ENCODE measurements around the gene NBDY. TPM values are rescaled to one million over a fixed set of nuclear protein-coding genes. Genes with fewer than 3 reads are reported as not detected.

The NBDY gene
- polyA plus RNA-seq, 2 of the 4 experiments (the other 2 are of a cell fraction): 48.0 to 64.8 TPM

DNA sequence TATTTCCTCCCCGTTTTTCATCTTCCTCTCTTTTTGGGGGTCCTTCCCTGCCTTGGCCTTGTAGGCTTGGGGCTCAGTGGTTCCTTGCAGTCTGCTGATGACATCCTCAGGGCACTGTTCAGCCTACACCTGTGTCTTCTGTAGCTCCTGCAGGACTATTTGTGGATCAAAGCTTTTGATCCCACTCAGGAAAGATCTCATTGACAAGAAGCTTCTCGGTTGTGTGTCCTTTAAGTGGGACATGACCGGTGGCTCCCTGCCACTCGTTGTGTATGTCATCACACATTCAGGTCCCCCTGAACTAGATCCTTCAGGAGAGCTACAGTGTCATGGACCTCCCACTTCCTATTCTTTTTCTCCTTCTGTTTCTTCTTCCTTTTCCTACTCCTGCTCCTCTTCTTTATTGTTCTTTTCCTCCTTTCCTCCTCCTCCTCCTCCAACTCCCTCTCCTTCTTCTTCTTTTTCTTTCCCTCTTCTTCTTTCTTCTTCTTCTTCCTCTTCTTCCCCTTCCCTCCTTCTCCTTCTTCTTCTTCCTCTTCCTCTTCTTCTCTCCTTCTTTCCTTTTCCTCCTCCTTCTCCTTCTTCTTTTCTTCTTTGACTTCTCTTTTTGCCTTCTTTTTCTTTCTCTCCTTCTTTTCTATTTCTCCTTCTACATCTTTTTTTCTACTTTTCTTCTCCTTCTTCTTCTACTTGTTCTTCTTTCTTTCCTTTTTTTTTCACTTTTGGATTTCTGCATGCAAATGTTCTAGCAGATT is 67.8 kb downstream of the NBDY start:
- DNase-seq (ENCODE audit: low read depth in 1 of 2, low spot score in 1 of 2): no peak
- FAIRE-seq: no peak
- Histone ChIP-seq H3K4me2 (no peak overlapping the region), H3K4me3 (no peak overlapping the region), H3K27ac (no peak overlapping the region), H3K9me3 (no peaks in the 10 kb centered on the region), H3K4me1 (no peaks in the 10 kb centered on the region)
- no peak for ATAC-seq
- ChIA-PET POLR2A (no interaction called here), CTCF (interaction anchor here (0.5 kb wide), 1 partner anchor 46 kb away, joined by 5 read pairs; no protein-coding TSS in a partner anchor)
- no peak for TF ChIP-seq FOSB (CRISPR knock-in tag; IDR thresholded peaks at IDR 0.05)
- no peak for TF ChIP-seq FOSL2 (IDR thresholded peaks at IDR 0.05)
- TF ChIP-seq FOSL2 (CRISPR knock-in tag; IDR thresholded peaks at IDR 0.05): no peak
- TF ChIP-seq, protein P1, sequence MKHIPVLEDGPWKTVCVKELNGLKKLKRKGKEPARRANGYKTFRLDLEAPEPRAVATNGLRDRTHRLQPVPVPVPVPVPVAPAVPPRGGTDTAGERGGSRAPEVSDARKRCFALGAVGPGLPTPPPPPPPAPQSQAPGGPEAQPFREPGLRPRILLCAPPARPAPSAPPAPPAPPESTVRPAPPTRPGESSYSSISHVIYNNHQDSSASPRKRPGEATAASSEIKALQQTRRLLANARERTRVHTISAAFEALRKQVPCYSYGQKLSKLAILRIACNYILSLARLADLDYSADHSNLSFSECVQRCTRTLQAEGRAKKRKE (CRISPR knock-in tag; IDR thresholded peaks at IDR 0.05; ENCODE audit: low read depth): no peak
- TF ChIP-seq POLR2A (IDR thresholded peaks at IDR 0.05; ENCODE audit: low read length): no peak
- TF ChIP-seq CBX8 (IDR thresholded peaks at IDR 0.05): no peak
- 91% methylated on average over 4 of the region's 4 CpGs for WGBS (ENCODE audit: missing lambda C conversion rate)

DNA sequence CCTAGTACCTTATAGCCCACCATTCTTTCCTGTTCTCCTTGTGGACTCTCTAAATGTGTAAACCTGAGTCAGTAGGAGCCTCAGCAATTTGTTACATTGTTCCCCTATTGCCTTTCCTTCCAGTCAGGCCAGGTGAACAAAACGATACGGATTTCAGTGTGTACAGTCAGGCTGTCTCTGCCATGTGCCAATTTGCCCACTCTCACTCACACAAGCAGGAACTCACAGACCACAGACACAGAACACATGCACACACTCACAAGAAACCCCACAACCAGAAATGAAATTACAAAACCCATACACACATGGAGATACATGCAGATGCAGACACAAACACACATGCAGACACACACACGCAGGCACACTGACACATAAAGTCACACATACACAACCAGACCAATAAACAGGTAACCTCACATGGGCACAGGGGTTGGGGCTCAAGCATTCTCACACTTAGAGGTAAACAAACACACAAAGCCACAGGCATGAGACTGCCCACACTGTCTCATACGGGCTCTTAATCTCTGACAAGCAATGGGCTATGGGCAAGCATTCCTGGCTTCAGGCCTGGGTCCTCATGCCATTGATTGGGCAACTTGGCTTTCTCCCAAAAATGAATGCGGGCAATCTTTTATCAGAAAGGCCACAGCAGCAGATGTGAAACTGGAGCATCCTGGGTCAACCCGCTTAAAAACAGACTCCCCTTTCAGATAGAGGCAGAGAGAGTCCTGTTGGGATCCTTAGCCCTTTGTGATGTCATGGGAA is 68.7 kb downstream of the NBDY start:
- no peaks in the 10 kb centered on the region for H3K9me3 ChIP-seq
- CTCF ChIA-PET: no interaction called here
- no peaks in the 10 kb centered on the region for H3K4me1 ChIP-seq
- ATAC-seq: no peak
- whole genome bisulfite sequencing (ENCODE audit: missing lambda C conversion rate): 77% methylated on average over 6 of the region's 6 CpGs
- FAIRE-seq: no peak
- POLR2A ChIA-PET: no interaction called here
- no peak overlapping the region for H3K27ac ChIP-seq
- no peak for DNase-seq (ENCODE audit: low read depth in 1 of 2, low spot score in 1 of 2)
- H3K4me3 ChIP-seq: no peak overlapping the region
- no peak overlapping the region for H3K4me2 ChIP-seq
- TF ChIP-seq RARB (CRISPR knock-in tag; IDR thresholded peaks at IDR 0.05): no peak
- TF ChIP-seq HOXA7 (CRISPR knock-in tag; IDR thresholded peaks at IDR 0.05): no peak
- TF ChIP-seq ZSCAN20 (CRISPR knock-in tag; IDR thresholded peaks at IDR 0.05): no peak
- TF ChIP-seq EHMT2 (IDR thresholded peaks at IDR 0.05; ENCODE audit: low read depth): no peak

DNA sequence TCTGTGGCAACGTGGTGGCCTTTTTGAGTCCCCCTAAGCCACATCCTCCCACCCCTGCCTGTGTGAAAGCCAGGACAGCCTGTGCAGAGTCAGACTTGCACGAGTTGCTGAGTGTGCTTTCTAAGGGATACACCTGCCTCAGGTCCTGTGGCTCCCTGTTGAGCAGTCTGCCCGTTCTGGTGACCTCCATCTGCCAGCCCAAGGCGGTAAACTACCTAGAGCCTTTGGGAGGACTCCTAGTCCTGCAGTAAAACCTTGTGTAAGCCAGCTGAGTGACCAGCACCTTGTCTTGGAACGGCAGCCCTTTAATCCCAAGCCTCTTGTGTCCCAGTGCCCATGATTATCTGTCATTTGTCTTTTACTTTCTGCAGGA is 69.3 kb downstream of the NBDY start:
- 93% methylated on average over 5 of the region's 5 CpGs for WGBS (ENCODE audit: missing lambda C conversion rate)
- CTCF ChIA-PET: no interaction called here
- H3K4me2 ChIP-seq: no peak overlapping the region
- no peak for TF ChIP-seq NPAS2 (CRISPR knock-in tag; IDR thresholded peaks at IDR 0.05; ENCODE audit: borderline replicate concordance)
- TF ChIP-seq RNF2 (IDR thresholded peaks at IDR 0.05; ENCODE audit: borderline replicate concordance, low read depth): no peak
- H3K27ac ChIP-seq: no peak overlapping the region
- FAIRE-seq (no peak), DNase-seq (ENCODE audit: low read depth in 1 of 2, low spot score in 1 of 2) (no peak), ATAC-seq (no peak)
- H3K9me3 ChIP-seq: no peaks in the 10 kb centered on the region
- POLR2A ChIA-PET: no interaction called here
- no peak overlapping the region for H3K4me3 ChIP-seq
- H3K4me1 ChIP-seq: no peaks in the 10 kb centered on the region

DNA sequence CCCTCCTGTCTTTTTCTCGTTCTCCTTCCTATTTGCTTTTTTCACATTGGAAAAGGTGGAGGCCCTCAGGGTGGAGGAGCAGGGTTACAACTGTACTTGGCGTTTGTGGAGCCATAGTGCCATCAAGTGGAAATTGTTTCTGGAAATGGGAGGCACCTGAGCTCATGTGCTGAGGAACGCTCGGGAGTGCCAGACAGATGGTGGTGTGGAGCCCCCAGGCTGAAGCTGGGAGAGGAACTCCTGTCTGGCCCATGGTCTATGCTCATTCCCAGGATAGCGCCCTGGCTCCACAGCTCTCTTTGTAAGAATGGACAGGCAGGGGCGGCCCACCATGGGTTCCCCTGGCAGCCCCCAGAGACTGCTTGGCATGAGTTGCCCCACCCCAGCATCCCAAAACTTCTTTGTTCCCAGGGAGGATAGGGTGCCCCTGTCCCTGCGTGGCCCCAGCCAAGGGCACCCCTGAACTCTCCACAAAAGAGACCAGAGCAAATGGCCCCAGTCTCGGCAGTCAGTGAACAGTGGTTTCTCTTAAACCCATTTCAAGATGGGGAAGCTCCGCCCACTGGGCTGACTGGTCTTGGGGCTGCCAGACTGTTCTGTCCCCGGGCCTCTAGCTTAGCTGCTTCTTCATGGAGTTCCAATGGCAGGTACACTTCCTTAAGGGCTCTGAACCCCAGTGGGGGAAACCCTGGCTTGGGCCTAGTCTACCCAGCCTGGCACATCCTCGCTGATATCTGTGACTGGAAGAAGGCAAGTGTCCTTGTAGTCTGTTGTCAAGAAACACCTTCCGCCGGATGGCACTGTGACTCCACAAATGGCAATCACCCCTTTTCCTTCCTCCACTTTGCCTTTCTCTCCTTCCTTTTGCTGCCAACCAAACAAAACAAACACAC is 70.1 kb downstream of the NBDY start:
- DNase-seq (ENCODE audit: low read depth in 1 of 2, low spot score in 1 of 2) (no peak), FAIRE-seq (no peak), ATAC-seq (no peak)
- H3K9me3 ChIP-seq: no peaks in the 10 kb centered on the region
- 87% methylated on average over 12 of the region's 13 CpGs for WGBS (ENCODE audit: missing lambda C conversion rate)
- no peaks in the 10 kb centered on the region for H3K4me1 ChIP-seq
- no peak overlapping the region for H3K4me3 ChIP-seq
- no peak overlapping the region for H3K4me2 ChIP-seq
- POLR2A ChIA-PET: no interaction called here
- CTCF ChIA-PET: no interaction called here
- H3K27ac ChIP-seq: no peak overlapping the region
- TF ChIP-seq SMC3 (IDR thresholded peaks at IDR 0.05) (no peak), NR3C1 (IDR thresholded peaks at IDR 0.05) (no peak), ZFP36 (IDR thresholded peaks at IDR 0.05; ENCODE audit: borderline replicate concordance, partially characterized antibody) (no peak), EP300 (IDR thresholded peaks at IDR 0.05) (no peak), ZC3H11A (IDR thresholded peaks at IDR 0.05) (no peak), CBX2 (IDR thresholded peaks at IDR 0.05; ENCODE audit: borderline replicate concordance, low read depth) (no peak)
- TF ChIP-seq, protein P2, sequence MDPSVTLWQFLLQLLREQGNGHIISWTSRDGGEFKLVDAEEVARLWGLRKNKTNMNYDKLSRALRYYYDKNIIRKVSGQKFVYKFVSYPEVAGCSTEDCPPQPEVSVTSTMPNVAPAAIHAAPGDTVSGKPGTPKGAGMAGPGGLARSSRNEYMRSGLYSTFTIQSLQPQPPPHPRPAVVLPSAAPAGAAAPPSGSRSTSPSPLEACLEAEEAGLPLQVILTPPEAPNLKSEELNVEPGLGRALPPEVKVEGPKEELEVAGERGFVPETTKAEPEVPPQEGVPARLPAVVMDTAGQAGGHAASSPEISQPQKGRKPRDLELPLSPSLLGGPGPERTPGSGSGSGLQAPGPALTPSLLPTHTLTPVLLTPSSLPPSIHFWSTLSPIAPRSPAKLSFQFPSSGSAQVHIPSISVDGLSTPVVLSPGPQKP (IDR thresholded peaks at IDR 0.05; ENCODE audit: low read depth, low read length): no peak
- TF ChIP-seq, protein P3, sequence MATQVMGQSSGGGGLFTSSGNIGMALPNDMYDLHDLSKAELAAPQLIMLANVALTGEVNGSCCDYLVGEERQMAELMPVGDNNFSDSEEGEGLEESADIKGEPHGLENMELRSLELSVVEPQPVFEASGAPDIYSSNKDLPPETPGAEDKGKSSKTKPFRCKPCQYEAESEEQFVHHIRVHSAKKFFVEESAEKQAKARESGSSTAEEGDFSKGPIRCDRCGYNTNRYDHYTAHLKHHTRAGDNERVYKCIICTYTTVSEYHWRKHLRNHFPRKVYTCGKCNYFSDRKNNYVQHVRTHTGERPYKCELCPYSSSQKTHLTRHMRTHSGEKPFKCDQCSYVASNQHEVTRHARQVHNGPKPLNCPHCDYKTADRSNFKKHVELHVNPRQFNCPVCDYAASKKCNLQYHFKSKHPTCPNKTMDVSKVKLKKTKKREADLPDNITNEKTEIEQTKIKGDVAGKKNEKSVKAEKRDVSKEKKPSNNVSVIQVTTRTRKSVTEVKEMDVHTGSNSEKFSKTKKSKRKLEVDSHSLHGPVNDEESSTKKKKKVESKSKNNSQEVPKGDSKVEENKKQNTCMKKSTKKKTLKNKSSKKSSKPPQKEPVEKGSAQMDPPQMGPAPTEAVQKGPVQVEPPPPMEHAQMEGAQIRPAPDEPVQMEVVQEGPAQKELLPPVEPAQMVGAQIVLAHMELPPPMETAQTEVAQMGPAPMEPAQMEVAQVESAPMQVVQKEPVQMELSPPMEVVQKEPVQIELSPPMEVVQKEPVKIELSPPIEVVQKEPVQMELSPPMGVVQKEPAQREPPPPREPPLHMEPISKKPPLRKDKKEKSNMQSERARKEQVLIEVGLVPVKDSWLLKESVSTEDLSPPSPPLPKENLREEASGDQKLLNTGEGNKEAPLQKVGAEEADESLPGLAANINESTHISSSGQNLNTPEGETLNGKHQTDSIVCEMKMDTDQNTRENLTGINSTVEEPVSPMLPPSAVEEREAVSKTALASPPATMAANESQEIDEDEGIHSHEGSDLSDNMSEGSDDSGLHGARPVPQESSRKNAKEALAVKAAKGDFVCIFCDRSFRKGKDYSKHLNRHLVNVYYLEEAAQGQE (IDR thresholded peaks at IDR 0.05): no peak
- TF ChIP-seq, protein P4, sequence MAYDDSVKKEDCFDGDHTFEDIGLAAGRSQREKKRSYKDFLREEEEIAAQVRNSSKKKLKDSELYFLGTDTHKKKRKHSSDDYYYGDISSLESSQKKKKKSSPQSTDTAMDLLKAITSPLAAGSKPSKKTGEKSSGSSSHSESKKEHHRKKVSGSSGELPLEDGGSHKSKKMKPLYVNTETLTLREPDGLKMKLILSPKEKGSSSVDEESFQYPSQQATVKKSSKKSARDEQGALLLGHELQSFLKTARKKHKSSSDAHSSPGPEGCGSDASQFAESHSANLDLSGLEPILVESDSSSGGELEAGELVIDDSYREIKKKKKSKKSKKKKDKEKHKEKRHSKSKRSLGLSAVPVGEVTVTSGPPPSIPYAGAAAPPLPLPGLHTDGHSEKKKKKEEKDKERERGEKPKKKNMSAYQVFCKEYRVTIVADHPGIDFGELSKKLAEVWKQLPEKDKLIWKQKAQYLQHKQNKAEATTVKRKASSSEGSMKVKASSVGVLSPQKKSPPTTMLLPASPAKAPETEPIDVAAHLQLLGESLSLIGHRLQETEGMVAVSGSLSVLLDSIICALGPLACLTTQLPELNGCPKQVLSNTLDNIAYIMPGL (CRISPR knock-in tag; IDR thresholded peaks at IDR 0.05; ENCODE audit: borderline replicate concordance): no peak
